GM21717 (cell line): ENCODE measurements around the gene AATK.

Experiments
- ATAC-seq: cut with Tn5 transposase; IDR thresholded peaks from one replicate; pipeline ENCODE4 v1.9.1; 2021; ENCODE audit warnings: mild to moderate bottlenecking, moderate library complexity; ENCODE audit not compliant: unreplicated experiment

Gene AATK

GRCh38 chr17:81144423-81144781, 21.6 kb downstream of the AATK start:
- no peak for ATAC-seq

- ATAC-seq, result no peak
Measured at GRCh38 chr17:81143717-81144422, 22.2 kb downstream of the AATK start.

GRCh38 chr17:81143200-81143527, 22.9 kb downstream of the AATK start:
- no peak for ATAC-seq

GRCh38 chr17:81142301-81143199, 23.5 kb downstream of the AATK start:
- ATAC-seq, result no peak

GRCh38 chr17:81140695-81141094, 25.3 kb downstream of the AATK start:
- ATAC-seq, result no peak

- ATAC-seq, result no peak
Measured at GRCh38 chr17:81140018-81140417, 26.0 kb downstream of the AATK start.

- ATAC-seq, result no peak
Measured at GRCh38 chr17:81139428-81139827, 26.6 kb downstream of the AATK start.

GRCh38 chr17:81138500-81138899, 27.5 kb downstream of the AATK start:
- ATAC-seq, result no peak

GRCh38 chr17:81138083-81138482, 27.9 kb downstream of the AATK start:
- ATAC-seq, result no peak

- ATAC-seq, result no peak
Measured at GRCh38 chr17:81137248-81137647, 28.8 kb downstream of the AATK start.

GRCh38 chr17:81136366-81136765, 29.7 kb downstream of the AATK start:
- no peak for ATAC-seq

- ATAC-seq, result no peak
Measured at GRCh38 chr17:81135505-81136278, 30.3 kb downstream of the AATK start.

GRCh38 chr17:81134064-81134781, 31.8 kb downstream of the AATK start:
- ATAC-seq, result no peak

- no peak for ATAC-seq
Measured at GRCh38 chr17:81132770-81133723, 33.0 kb downstream of the AATK start.

GRCh38 chr17:81132197-81132540, 33.9 kb downstream of the AATK start:
- no peak for ATAC-seq

GRCh38 chr17:81131486-81132196, 34.4 kb downstream of the AATK start:
- no peak for ATAC-seq

- ATAC-seq, result no peak
Measured at GRCh38 chr17:81130385-81131361, 35.3 kb downstream of the AATK start.

- no peak for ATAC-seq
Measured at GRCh38 chr17:81129711-81130367, 36.2 kb downstream of the AATK start.
